Hematopoietic multipotent progenitor cell treated with erythropoietin and hydrocortisone succinate and interleukin-3 and kit ligand, for 17 days (in vitro differentiated cells): ENCODE measurements around the gene FGG.
"Not testable (repeated sequence)": the region's sequence is repeated elsewhere in the genome, so short reads cannot be mapped to it uniquely, and the experiment has no call there.

ENCODE experiments used
- DNase-seq: peaks from one replicate; pipeline ENCODE4 v3.0.0-alpha.2; 2015; ENCODE audit warnings: low spot score

Gene FGG

GRCh38 chr4:154611833-154612232, 623 bp downstream of the FGG start:
- DNase-seq, result no peak

DNA sequence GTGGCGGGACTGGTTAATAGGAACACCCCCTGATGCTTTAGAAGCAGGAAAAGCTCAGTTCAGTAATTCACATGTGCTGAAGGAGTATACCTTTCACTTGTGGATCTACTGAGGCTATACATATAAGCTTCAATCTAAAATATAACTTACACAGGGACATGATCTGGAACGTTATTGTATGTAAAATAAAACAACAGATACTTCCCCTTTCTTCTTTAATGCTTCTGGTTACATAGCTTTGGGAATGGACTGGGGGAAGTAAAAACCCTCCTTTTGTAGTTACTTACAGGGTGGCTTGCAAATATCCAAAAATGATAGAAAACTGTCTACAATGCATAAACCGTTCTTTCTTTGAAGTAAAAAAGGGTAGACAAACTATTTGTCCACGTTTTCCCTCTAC, 1.9 kb downstream of the FGG start:
- DNase-seq, result no peak

- DNase-seq, result no peak
Measured at GRCh38 chr4:154609532-154609931, 2.9 kb downstream of the FGG start.

DNA sequence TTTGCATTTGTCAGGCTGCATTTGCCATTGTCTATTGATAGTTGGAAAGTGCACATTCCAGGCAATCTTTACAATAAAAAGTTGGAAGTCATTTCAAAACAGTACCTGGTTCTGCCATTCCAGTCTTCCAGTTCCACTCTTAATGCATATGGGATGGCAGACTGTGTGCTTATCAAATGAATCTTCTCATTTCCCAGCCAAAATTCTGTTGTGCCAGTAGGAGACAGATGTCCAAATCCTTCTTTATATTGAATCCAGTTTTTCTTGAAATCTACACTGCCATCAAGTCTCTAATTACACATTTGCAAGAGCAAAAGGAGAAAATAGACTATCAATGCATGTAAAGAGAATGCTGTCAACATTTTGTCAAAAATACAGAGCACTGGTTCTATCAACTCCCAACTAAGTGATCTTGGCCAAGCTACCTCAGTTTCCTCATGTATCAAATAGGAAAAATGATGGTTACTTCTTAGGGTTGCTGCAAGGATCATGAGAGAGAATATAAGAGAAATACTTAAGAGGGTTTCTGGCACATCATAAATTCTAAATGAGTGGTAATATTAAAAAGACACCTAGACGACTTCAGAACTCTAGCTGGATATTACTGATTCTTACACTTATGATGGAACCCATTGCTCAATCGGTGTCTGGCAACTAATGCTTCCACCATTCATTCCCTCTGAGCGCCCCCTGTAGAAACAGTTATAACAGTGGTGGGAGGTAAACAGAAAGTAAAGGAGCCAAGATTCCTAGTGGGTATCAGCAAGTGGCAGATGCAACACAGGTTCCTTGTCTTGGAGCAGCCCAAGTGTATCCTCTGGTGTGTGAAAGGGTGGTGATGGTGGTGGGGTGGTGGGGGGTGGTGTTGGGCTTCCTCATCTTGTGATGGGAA, 3.8 kb downstream of the FGG start:
- no peak for DNase-seq

DNA sequence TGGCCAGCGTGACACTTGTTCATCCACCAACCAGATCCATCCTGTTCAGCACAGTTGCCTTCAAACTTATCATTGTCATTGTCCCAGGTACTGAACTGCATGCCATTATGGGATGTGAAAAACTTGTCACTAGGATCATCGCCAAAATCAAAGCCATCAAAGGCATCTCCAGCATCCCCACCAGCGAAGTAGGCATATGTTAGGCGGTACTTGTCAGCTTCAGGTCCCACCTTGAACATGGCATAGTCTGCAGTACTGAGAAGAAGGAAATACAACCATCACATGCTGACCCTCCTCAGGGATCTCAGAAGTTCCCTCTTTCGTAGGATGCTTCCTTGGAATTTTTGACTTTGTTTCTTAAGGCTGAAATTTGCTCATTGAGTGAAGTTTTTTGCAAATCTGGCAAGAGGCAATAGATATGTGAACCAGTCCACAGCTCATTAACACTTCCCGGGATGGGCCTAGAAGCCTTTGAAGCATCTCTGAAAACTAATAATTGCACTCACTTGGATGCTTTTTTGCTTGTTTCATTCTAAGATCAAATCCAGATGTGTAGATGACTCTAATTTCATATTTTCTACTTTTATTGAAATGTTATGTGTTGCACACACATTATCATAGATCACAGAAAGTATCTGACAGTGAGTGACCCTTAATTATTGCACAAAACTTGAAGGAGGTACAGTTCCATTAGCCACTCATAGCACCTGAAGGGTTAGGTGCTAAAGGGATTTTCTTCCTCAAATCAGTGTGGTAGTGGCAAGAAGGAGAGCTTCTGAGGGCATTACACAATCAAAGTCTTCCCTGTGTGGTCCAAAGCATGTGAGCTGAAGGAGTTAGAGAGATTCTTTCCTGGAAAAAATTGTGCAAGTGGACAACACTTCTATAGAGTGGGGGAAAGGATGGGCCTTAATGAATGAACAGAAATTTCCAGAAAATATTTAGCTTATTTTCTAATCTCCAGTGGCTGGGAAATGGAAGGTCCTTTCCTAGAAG, 5.4 kb downstream of the FGG start:
- no peak for DNase-seq

DNA sequence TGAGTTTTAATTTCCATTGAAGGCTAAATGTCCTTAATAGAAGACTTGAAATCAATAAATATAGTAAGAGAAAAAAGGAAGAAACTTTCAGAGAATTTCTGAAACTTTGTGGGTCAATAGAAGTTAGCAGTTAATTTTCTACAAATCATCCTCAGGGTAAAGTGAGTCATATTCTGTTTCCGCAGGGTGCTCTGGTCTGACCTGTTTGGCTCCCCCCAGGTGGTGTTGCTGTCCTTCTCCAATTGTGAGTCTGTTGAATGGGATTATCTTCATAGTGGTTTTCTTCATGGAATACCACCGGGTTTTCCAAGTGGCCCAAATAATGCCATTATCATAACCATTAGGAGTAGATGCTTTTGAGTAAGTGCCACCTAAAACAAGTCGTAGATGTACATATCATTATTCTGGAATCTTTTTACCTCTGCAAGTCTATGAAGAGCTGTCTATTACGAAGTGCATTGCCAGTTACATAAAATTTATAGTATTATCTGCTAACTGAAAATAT, 7.7 kb downstream of the FGG start:
- DNase-seq, result no peak

- no peak for DNase-seq
Measured at GRCh38 chr4:154603033-154603943, 9.2 kb downstream of the FGG start.

- DNase-seq, result no peak
Measured at GRCh38 chr4:154602404-154603020, 9.9 kb downstream of the FGG start.

DNA sequence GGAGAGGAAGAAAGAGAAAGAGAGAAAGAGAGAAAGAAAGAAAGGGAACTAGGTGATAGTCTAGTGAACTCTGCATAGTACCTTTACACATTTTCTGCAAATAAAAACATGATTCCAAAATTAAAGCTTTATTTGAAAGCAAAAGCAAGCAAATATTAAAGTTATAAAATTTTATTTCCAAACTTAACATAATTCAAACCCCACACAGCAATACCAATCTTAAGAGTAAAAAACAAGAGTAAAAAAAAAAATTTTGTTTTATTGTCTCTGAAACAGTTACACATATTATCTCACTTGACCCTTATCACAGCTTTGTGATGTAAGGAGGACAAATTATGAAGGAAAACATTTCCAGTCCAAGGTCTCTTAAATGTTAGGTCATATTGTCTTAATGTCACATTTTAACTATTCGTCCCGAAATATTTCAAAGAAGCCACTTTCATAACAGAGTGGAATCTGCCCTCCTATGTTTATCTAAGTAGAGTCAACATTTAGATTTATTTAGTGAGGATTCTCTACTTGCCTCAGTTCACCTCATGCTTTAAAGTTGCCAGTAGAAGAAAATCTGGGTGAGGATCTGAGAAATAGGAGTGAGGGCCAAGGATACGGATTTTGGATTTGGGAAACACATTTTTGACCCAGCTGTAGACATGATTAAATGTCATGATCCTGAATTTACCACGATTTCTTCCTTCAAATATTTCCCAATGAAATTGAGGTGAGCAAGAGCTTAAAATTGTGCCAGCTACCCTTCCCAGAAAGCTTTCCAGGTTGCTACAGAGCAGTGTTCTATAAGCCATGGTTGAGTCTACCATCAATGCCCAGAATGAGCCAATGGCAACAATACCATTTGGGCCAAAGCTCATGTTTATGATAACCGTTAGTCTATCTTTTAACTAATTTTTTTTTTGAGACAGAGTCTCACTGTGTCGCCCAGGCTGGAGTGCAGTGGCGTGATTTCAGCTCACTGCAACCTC, 14.4 kb downstream of the FGG start:
- DNase-seq, result no peak

GRCh38 chr4:154597281-154597680, 15.2 kb downstream of the FGG start:
- DNase-seq, result not testable (repeated sequence)

GRCh38 chr4:154595807-154596206, 16.6 kb downstream of the FGG start:
- DNase-seq, result no peak

GRCh38 chr4:154594343-154594742, 18.1 kb downstream of the FGG start:
- not testable (repeated sequence) for DNase-seq

- DNase-seq, result no peak
Measured at GRCh38 chr4:154593868-154594267, 18.6 kb downstream of the FGG start.

- no peak for DNase-seq
Measured at GRCh38 chr4:154591890-154592289, 20.6 kb downstream of the FGG start.

GRCh38 chr4:154590329-154591006, 22.0 kb downstream of the FGG start, which contains the start of gene FGA:
Gene FGA, minus strand, starts transcription at chr4:154590742. Its CDS starts 55 bp downstream, at chr4:154590687.
- DNase-seq, result no peak

GRCh38 chr4:154589296-154590197, 22.9 kb downstream of the FGG start:
- DNase-seq, result no peak

GRCh38 chr4:154588198-154588597, 24.3 kb downstream of the FGG start:
- no peak for DNase-seq
